Measurements from ENCODE around the gene SMAD1.
"Not testable (repeated sequence)": the region's sequence is repeated elsewhere in the genome, so short reads cannot be mapped to it uniquely, and the experiment has no call there.

SMAD1 gene

DNA sequence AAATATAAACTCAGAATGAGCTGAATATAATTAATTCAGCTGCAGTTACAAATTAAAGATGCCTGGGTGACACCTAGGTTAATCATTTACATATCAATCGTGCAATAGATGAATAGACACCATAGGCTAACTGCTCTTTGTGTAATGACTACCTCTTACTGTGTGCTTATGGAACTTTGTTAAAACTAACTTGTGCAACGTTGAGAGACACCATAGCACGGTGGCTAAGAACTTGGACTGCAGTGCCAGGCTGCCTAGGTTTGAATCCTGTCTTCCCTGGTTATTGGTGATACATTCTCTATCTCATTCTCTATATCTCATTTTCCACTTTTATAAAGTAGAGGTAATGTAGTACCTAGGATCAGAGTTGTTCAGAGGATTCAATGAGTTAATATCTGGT, 46.9 kb downstream of the SMAD1 start:
- DNase-seq (ENCODE audit: low read depth): no peak

DNA sequence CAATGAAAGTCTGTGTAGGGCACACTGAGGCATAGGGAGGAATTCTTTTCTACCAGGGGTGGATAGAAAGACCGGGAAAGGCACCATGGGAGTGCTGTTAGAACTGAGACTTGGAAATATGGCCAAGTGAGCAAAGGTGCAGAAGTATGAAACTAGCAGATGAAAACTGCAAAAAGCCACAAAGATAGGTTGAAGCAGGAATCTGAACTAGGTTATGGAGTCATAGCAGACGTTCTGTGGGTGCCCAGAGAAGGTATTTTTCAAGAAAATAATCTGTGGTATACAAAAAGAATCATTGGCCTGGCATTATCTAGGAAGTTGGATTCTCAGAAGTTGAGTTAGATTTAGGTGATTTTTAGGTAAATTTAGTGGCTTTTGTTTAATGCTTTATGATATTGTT, 48.5 kb downstream of the SMAD1 start:
- no peak for DNase-seq (ENCODE audit: low read depth)

DNA sequence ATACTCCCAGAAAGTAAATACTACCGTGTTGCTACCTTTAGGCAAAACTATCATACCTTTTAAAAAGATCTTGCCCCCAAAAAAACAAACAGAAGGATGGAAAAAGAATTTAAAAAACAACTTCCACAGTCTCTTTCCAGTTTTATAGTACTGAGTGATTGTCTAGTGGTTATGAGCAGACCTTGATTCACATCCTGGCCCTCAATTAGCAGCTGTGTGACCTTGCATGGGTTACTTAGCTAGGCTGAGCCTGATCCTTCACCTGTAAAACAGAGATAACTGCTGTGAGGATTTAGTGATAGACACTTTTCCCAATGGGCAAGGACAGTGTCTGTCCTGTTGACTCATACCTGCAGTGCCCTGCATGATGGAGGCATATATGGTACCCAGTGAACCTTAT, 49.0 kb downstream of the SMAD1 start:
- DNase-seq (ENCODE audit: low read depth): no peak

DNA sequence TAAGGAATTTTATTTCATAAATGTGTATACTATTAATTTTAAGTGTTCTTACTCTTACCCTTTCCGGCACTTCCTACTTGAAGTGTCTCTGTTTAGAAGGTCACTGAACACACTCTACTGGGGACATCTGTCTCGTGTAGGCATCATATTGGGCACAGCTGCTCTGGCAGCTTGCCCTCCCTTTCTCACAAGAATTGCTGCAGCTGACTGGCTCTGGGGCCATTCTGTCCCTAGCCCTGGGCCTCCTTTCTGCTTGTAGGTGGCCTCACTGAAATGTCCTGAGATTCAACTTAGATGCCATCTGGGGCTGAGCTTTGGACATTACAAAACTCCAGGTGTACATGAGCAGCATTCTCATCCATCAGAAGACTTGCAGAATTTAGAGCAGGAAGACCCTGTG, 49.6 kb downstream of the SMAD1 start:
- DNase-seq (ENCODE audit: low read depth): no peak

DNA sequence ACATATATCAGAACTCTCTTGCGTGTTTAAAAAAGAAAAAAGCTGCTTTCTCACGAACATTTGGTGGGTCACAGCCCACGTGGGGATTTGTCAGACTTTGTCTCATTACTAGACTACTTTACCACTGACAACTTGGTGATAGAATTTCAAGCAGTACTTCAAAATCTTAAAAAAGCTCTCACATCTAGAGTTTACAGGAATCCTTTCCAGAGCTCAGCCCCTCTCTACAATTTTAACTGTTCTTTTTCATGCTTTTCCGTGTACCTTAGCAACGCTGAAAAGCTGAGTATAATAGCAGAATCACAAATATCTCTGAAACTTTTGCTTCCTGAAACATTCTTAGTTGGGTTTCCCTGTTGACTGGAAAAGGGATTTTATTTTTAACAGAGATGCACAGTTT, 50.2 kb downstream of the SMAD1 start:
- DNase-seq (ENCODE audit: low read depth): no peak

DNA sequence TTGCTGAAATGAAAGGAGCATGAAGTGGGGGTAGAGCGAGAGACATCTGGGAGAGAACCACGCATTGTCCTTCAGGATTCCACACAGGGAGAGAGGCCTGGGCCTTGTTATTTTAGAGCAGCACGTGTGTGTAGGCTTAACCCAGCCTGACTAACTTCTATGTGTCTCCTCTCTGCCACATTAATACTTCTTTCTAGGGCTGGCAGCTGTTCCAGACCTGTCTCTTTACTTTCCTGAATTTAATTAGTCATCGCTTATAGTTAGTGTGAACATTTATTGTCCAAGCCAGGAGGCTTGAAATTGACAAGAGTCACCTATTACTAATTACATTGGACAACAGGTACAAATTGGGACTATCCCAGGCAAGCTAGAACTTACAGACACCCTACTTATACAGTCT, 51.3 kb downstream of the SMAD1 start:
- no peak for DNase-seq (ENCODE audit: low read depth)

DNA sequence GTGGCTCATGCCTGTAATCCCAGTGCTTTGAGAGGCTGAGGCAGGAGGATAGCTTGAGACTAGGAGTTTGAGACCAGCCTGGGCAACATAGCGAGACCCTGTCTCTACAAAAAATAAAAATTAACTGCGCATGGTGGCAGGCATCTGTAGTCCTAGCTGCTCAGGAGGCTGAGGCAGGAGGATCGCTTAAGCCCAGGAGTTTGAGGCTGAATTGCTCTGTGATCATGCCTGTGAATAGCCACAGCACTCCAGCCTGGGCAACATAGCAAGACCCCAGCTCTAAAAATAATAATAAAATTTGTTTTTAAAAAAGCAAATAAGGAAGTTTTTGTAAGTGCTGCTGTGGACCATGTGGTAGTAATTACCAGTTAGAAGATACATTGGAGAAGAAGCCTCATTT, 51.8 kb downstream of the SMAD1 start:
- DNase-seq (ENCODE audit: low read depth): not testable (repeated sequence)

DNA sequence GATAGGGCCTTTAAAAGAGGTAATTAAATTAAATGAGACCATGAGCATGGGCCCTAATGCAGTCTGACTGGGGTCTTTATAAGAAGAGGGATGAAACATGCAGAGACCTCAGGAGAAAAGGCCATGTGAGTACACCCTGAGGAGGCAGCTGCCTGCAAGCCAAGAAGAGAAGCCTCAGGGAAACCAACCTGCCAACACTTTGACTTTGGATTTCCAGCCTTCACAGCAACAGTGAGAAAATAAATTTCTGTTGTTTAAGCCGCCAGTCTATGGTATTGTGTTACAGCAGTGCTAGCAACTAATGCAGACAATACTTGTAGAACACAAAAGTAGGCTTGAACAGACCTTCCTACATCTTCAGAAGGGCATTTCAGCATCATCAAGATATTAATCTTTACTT, 52.3 kb downstream of the SMAD1 start:
- no peak for DNase-seq (ENCODE audit: low read depth)

DNA sequence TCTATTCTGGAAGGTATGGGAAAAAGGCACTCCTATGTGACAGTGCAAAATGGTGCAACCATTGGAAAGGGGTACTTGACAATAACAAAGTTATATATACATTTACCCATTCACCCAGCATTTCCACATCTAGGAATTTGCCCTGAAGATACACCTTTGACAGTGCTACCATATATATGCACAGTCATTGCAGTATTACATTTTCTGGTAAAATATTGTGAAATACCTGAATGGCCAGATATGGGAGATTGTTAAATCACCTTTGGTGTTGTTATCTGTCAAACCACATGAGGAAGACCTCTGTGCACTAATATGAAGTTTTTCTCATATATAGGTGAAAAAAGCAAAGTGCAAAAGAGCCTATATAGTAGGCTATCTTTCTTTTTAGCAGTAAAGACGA, 53.5 kb downstream of the SMAD1 start:
- DNase-seq (ENCODE audit: low read depth): no peak

DNA sequence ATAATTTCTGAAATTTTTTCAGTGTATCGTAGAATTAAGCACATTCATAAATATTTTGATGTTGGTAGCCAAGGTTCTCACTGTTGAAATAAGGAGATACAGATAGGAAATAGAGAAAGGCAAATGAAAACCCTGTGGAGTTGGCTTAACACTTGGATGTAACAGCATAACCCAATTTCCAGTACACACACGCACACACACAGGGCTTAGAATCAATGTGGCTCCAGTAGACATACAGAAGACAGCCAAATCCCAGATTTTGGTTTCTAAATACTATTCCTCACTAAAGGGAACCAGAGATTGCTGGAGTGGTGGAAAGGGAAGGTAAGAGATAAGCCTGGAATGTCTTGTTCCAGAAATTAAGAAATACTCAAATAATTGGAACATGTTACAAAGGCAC, 54.4 kb downstream of the SMAD1 start:
- DNase-seq (ENCODE audit: low read depth): no peak

DNA sequence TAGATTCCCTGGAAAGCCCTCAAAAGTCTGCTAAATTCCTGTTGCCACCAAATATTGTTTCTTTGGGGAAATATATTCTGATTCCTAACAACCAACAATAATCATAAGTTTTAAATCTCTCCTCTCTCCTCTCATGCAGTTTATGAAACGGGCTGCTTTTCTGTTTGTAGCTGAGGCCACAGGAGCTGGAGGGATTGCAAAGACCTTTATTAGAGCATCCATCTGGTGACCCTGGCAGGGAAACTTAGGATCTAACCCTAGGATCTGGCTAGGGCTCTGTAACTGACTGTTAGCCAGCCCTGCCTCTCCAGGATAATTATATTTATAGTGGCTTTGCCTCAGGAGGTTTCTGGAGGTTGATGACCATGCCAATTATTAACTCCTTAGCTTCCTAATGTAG, 56.9 kb downstream of the SMAD1 start:
- DNase-seq (ENCODE audit: low read depth): no peak

DNA sequence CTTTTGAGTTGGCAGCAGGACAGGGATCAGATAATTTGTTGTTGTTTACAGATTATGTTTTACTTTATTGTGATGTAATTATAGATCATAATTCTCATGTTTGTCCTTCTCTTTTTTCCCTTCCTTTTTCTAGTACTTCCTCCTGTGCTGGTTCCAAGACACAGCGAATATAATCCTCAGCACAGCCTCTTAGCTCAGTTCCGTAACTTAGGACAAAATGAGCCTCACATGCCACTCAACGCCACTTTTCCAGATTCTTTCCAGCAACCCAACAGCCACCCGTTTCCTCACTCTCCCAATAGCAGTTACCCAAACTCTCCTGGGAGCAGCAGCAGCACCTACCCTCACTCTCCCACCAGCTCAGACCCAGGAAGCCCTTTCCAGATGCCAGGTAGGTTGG, 58.0 kb downstream of the SMAD1 start:
- DNase-seq (ENCODE audit: low read depth): no peak

DNA sequence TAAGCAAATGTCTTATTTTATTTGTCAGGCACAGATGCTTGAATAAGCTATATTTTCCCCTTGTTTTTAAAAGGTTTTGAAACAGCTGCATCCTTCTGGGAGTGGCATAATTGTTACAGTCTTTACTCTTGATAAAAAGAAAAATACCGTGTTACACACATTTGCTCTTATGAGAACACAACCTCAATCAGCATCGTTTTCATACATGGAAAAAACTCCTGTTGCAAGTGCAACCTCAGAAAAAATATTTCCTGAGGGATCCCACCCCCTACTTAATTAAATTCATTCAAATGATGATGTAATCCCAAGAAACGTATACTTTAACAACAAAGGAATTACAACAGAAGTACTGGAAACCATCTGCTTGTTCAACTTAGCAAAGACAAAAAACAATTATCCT, 58.6 kb downstream of the SMAD1 start:
- no peak for DNase-seq (ENCODE audit: low read depth)

DNA sequence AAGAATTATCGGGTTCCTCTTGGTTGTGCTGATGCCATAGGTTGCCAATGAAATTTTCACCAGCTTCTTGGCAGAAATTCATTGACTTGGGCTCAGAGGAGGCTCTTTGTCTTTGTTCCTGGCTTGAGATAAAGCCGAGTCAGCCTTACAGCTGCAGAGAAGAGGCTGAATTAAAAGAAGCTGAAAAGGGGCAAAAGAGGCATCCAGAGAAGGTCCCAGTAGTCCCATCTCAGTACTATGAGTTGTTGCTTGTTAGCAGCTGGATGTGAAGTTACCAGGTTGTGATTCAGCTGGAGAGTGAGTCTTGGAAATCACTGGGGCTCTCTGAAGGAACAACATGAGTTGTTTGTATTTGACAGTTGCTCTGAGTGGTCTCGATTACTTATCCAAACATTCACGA, 59.7 kb downstream of the SMAD1 start:
- no peak for DNase-seq (ENCODE audit: low read depth)

DNA sequence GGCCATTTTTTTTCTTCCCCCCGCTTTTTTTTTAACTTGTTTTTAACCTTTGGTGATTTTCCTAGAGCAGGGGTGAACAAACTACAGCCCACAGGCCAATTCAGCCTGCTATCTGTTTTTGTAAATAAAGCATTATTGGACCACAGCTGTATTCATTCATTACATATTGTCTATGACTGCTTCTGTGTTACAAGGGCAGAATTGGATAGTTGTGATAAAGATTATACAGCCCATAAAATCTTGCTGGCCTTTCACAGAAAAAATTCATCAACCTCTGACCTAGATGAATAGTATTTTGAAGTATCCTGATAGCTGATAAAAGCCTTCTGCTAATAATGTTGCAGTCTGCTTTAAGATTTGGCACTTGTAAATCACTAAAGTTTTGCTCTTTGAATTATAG, 63.4 kb downstream of the SMAD1 start:
- DNase-seq (ENCODE audit: low read depth): no peak

DNA sequence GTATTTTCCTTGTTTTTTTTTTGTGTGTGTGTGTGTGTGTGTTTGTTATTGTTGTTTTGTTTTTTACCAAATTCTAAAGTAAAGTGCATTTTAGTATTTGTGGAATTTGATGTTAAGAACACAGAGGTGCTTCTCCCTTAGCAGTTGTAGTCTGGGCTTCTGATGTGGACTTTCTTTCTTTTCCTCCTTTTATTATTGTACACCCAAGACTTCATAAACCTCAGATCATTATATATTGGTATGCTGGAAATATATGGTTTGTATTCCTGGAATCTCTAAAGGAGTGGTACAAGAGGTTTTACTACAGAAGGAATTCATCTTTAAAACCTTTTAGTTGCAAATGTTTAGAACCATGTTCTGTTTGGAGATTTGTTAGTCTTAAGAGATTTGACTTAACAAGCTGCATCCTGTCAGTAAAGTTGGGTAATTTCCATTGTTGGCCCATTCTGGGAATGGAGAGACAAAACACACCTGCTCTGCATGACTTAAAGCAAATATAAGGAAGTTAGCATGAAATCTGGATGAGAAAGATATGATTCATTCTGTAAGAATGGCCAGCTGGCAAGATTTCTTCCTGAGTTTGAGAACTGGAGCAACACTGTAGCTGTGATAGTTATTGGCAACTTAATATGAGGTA, 64.0 kb downstream of the SMAD1 start:
- DNase-seq (ENCODE audit: low read depth): peak; percentile 38

DNA sequence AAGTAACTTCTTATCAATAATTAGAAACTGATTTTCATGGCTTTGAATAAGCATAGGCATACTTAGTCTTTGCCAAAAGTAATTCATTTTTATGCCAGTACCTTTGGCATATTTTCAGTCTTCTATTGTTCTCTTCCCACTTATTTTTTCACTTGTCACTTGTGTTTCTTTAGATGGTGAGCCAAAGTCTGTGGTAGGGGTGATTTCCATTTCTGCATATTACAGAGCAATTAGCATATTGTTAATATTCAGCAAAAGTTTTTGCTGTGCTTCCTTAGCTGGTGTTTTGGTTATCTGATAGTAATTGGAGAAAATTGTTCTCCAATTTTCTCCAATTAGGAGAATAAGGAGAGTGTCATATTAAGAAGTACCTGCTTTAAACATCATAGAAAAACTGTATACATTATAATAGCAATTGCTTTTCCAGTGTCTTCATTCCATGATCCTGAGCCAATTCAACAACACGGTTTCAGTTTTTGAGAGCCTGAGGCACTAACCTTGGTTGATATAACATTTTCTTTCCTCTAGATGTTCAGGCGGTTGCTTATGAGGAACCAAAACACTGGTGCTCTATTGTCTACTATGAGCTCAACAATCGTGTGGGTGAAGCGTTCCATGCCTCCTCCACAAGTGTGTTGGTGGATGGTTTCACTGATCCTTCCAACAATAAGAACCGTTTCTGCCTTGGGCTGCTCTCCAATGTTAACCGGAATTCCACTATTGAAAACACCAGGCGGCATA, 64.7 kb downstream of the SMAD1 start:
- DNase-seq (ENCODE audit: low read depth): no peak

DNA sequence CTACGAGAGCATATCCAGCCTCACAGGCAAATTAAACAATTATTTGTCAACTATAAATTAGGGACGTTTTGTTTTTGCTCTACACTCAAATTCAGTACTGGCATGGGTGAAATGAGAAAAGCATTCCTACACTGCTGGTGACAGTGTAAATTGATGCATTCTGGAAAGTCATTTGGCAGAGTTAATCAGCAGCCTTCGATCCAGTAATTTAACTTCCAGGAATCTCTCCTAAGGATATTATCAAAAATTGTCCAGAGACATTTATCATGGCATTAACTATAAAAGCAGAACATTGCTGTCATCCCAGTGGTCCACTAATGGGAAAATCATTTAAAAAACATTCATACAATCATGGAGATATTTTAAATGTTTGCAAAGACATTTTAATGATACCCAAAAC, 70.0 kb downstream of the SMAD1 start:
- DNase-seq (ENCODE audit: low read depth): no peak

DNA sequence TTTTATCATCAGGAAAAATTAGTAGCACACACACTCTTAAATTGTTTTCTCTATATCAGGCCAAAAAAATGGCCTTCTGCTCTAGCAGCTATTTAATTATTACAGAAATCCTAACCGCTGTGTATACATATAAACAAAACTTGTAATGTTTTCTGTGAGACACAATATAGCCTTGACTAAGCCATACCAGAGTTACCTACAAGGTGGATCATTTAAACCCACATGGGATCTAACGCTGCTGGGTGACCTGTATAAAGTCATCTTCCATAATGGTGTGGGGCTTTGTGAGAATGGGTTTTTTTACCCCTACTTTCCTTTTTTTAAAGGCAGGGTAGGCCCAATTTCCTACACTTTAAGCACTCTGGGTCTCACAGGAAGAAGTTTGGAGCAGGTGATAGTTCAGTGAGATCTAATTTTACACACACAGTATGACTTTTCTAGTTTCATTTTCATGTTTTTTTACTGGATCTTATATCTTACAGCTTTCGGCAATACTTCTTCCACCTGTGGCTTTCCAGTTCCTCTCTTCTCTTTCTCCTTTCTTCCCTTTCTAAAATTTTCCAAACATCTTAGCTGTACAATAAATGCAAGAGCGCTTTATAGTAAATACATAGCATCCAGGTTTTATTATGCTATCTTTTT, 70.6 kb downstream of the SMAD1 start:
- DNase-seq (ENCODE audit: low read depth): no peak

DNA sequence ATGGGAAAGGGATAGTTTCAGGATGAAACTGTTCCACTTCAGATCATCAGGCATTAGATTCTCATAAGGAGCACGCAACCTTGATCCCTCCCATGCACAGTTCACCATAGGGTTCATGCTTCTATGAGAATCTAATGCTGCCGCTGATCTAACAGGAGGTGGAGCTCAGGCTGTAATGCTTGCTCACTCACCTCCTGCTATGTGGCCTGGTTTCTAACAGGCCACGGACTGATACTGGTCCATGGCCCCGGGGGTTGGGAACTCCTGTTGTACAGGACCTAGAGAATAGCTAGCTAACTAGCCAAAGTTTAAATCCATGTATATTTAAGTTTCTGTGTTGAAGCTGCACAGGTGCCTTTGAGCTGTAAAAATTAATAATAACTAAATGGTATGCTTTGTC, 71.7 kb downstream of the SMAD1 start:
- DNase-seq (ENCODE audit: low read depth): no peak

DNA sequence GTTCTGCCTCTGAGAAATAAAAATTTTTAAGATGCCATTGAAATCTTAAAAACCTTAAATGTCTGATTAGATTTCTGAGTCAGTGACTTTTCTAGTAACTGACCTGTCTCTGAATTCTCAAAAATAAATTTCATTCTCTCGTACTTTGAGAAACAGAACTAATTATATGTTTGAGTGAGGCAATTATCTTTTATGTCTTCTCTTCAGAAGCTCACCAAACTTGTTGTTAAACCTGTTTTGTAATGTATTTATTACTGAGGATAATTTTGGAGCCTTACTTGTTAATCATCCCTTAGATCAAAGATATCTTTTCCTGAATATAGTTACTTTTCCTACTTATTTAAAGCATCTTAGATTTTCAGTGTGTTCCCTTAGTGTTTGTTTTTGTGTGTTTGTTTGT, 73.0 kb downstream of the SMAD1 start:
- no peak for DNase-seq (ENCODE audit: low read depth)

DNA sequence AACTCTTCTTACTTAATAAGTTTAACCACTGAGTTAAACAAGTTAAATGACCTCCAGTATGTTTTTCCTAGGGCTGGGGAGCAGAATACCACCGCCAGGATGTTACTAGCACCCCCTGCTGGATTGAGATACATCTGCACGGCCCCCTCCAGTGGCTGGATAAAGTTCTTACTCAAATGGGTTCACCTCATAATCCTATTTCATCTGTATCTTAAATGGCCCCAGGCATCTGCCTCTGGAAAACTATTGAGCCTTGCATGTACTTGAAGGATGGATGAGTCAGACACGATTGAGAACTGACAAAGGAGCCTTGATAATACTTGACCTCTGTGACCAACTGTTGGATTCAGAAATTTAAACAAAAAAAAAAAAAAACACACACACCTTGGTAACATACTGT, 76.1 kb downstream of the SMAD1 start:
- no peak for DNase-seq (ENCODE audit: low read depth)

DNA sequence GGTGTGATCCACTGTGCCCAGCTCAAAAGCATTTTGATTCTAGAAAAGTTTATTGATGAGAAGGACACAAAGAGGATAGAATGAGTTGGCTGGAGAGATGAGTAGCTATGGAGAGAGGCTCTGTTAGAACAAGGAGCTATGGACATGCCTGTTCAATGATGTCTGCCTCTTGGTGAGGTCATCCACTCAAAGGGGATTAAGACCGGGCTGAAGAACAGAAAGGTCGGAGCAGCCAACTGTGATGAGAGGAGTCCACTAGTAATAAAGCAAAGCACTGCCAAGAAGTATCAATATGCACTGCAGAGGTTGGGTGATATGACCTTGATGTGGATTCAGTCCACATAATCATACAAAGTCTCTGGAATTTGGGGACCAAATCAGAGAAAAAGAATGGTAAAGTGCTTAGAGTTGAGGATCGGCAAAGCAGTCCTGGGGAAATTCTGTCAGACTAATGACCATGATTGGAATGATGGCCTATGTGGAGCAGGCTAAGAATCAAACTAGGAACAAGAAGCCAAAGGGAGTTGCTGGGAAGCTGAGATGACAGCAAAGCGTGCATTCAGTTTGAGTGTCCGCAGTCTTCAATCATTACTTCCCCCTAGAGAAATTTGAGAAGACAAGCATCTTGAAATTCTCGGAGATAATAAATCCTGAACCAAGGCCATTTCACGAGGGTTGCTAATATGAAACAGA, 81.8 kb downstream of the SMAD1 start:
- DNase-seq (ENCODE audit: low read depth): no peak
